ENCODE results near the gene HOGA1.
A peak's percentile ranks its signal among the peaks of the same experiment; 100 is the strongest.
"Not testable (repeated sequence)": the region's sequence is repeated elsewhere in the genome, so short reads cannot be mapped to it uniquely, and the experiment has no call there.

Gene HOGA1

DNA sequence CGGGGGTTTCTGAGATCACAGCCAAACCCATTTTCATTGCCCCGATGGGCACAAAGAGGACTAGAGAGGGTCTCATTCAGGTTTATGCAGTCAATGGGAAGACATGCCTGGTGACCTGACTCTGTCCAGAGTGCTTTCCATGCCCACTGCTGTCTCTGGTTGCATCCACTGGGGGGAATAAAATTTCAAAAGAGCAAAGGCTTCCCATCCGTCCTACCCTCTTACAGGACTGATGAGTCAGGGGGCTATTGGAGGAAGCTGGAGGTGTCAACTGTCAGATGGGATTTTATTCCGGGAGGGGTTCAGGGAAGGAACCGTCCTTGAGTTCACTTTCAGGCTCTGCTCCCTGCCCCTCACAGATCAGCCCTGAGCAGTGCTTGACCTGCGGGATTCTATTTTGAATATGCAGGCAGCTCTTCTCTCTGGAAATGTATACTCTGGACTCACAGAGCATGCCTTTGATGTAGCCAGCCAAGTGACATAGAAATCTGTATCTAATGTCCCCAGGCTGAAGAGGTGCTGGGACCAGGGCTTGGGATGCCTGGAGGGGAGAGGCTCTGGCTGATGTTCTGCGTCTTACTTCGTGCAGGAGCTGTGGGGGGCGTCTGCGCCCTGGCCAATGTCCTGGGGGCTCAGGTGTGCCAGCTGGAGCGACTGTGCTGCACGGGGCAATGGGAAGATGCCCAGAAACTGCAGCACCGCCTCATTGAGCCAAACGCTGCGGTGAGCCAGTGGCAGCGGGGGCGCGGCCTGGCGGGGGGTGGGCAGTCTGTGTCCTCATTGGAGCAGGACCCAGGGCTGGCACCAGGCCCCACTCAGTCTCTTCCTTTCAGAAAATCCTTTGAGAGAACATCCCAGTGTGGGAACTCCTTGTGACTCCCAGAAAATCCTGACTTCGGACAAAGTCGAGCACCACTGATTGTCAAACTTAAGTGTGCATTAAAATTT lies 17.4 kb downstream of the HOGA1 start:
- FAIRE-seq, result no peak

DNA sequence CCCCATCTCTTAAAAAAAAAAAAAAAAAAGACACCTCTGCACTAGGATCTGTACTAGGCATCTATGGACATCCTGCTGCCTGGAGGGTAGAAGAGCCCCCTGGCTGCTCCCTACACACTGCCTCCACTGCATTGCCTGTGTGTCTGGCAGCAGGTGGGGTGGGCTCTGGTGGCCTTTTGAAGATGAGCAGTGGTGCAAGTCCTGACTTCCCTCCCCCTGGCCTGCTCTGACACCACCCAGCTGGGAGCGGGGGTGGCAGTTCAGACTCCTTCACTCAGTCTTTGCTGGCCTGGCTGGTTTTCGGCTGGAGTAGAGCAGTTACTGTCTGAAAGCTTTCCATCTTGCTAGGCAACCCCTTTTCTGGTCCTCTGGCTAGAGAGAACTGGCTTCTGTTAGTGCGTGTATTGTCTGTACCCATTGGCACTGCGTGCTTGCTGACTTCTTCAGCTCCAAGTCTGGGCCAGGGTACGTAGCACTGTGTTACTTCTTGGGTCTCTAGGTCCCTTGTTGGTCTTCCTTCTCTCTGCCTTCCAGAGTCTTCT lies 23.0 kb downstream of the HOGA1 start:
- DNase-seq (ENCODE audit: extremely low spot score, insufficient read length, low read depth), result no peak
- no peak for FAIRE-seq

More for the DNA sequence above, 17.4 kb downstream of the HOGA1 start:
- DNase-seq (ENCODE audit: extremely low spot score, insufficient read length, low read depth), result no peak

DNA sequence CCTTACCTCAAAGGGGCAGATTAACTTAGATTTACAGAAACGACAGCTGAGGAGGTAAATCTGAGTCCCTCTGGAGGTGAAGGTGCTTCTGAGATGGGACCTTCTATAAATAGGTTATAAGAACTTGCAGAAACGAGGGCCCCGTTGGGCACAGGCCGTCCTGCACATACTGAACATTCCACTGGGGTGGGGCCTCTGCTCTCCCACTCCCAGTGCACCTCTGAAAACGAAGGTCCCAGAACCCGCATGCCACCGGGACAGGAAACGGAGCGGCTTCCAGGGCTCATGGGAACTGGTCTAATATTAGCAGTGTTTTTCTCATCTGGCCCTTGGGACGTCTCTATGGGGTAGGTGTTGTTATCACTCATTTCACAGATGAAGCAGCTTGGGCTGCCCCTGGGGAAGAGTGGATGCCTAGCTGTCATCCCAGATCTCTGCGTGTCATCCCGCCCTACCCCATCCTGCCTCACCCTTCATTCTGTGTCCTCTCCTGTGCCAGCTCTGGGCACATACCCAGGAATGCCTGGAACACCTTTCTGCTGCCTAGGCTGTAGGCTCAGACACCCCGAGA lies 24.9 kb downstream of the HOGA1 start:
- DNase-seq (ENCODE audit: extremely low spot score, insufficient read length, low read depth) (no peak), FAIRE-seq (no peak)

DNA sequence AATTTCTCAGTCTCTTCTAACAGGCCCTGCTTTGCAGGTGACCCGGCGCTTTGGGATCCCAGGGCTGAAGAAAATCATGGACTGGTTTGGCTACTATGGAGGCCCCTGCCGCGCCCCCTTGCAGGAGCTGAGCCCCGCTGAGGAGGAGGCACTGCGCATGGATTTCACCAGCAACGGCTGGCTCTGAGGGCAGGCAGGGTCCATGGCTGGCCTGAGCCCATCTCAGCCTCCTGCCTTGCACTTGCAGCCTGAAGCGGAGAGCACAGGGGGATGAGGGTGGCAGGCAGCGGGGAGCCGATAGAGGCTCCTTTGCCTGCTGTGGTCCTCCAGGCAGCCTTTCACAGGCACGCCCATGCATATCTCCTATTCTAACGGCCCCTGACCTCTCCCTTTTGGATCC lies 27.3 kb downstream of the HOGA1 start:
- FAIRE-seq (no peak), DNase-seq (ENCODE audit: extremely low spot score, insufficient read length, low read depth) (no peak)

DNA sequence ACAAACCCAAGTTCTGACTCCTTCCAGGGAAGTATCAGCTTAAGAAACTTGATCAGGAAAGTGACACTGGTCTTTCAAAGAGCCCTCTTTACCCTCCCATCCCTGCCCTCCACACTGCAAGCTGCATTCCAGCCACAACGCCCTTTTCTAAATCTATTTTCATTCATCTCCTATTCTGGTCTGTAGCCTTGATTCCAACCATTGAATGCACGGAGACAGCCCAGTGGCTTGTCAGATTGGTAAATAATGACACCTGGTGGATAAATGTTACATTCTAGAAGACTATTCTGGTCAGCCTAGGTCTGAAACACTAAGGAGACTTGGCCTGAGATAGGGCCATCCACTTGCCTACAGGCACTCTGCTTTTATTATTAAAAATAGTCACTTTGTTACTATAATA lies 28.2 kb downstream of the HOGA1 start:
- FAIRE-seq, result peak; percentile 65
- DNase-seq (ENCODE audit: extremely low spot score, insufficient read length, low read depth), result no peak

DNA sequence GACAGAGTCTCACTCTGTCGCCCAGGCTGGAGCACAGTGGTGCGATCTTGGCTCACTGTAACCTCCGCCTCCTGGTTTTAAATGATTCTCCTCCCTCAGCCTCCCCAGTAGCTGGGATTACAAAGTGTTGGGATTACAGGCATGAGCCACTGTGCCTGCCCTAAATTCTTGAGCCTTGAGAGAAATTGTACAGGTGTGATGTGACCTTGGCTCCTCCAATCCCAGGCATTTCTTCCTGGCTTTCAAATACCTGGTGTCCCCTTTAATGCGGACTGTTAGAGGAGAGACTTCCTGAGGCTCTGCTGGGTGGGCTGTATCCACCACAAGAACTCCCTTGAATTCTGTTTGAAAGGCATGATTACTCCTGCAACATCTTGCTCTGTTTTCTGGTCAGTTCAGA lies 34.1 kb downstream of the HOGA1 start:
- no peak for DNase-seq (ENCODE audit: extremely low spot score, insufficient read length, low read depth)
- FAIRE-seq, result no peak

DNA sequence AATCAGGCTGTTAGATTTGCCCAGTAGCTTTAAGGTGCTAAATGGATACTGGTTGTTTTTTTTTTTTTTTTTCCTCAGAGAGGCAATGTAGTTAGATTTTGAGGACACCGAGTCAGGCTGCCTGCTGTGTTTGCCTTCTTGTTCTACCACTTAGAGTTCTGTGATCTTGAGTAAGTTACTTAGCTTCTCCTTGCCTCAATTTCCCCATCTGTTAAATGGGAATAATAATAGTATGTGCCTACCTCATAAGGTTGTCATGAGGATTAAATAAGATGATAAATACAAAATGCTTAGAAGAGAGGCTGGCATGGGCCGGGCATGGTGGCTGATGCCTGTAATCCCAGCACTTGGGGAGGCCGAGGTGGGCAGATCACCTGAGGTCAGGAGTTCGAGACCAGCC lies 34.5 kb downstream of the HOGA1 start:
- no peak for FAIRE-seq
- no peak for DNase-seq (ENCODE audit: extremely low spot score, insufficient read length, low read depth)

DNA sequence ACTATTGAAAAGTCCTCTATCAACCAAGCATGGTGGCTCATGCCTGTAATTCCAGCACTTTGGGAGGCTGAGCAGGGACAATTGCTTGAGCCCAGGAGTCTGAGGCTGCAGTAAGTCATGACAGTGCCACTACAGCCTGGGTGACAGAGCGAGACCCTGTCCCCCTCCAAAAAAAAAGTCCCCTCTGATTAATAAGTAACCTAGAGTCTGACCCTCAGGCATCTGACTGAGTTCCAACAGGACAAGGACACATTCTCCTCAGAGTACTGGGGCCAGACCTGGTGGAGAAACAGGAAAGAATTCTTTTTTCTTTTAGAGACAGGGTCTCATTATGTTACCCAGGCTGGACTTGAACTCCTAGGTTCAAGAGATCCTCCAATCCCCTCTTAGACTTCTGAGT lies 39.1 kb downstream of the HOGA1 start:
- no peak for DNase-seq (ENCODE audit: extremely low spot score, insufficient read length, low read depth)
- no peak for FAIRE-seq

DNA sequence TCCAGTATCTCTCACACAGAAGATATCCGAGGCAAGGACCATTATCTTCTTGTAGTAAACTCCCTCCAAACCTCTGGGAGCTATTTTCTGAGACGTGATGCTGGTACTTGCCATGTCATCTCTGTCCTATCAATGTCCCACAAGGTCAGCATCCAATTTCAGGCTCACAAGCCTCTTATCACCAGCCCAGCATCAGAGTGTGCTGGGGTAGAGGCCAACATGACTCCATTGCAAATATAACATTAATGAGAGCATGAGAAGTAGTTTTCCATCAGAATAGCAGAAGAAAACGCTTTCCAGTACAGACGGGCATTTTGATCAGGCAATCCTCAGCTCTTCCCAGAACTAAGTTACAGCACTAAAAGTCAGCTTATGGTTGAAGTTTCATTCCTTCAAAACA lies 43.5 kb downstream of the HOGA1 start:
- DNase-seq (ENCODE audit: extremely low spot score, insufficient read length, low read depth), result no peak

DNA sequence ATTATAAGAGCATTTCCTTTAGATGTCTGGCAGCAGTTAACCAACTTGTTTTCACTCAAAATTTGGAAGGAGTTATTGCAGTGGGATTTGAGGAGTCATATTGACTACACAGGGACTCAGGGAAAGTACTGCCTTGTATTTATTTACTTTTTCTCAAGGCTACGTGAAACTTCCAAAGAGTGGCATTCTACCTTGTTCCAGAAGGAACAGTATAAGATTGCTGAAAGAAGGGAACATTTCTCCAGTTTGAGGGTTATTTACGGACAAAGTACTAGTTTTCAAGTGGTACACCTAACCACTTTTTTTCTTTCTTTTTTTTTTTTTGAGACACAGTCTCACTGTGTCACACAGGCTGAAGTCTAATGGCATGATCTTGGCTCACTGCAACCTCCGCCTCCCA lies 44.0 kb downstream of the HOGA1 start:
- FAIRE-seq, result no peak

More for the DNA sequence above, 43.5 kb downstream of the HOGA1 start:
- FAIRE-seq, result no peak

DNA sequence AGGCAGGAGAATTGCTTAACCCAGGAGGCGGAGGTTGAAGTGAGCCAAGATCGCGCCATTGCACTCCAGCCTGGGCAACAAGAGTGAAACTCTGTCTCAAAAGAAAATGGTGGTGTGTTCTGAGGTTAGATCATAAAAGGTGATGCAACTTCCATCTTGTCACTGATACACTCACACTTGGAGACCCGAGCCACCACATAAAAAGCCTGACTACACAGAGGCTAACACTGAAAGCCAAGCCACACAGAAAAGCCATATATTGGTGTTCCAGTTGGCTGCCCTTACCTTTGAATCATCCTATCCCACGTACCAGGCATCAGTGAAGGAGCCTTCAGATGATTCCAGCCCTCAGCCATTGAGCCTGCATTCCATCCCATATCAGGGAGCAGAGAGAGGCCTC lies 45.1 kb downstream of the HOGA1 start:
- DNase-seq (ENCODE audit: extremely low spot score, insufficient read length, low read depth), result no peak
- no peak for FAIRE-seq

More for the DNA sequence above, 44.0 kb downstream of the HOGA1 start:
- DNase-seq (ENCODE audit: extremely low spot score, insufficient read length, low read depth), result no peak

DNA sequence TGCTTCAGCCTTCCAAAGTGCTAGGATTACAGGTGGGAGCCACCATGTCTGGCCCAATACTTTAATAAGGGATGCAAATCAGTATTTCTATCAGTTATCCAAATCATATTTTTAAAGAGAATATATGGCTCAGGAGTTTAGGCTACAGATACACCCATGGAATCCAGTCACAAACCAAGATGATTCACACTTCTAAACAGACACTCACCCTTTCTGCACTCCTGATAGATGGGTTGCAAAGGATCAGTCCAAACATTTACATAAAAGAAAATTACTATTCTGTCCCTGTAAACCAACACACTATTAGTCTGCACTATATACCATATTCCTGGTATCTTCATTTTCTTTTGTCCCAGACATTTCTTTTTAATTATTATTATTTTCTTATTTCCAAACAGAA lies 46.9 kb downstream of the HOGA1 start:
- DNase-seq (ENCODE audit: extremely low spot score, insufficient read length, low read depth) (no peak), FAIRE-seq (no peak)

DNA sequence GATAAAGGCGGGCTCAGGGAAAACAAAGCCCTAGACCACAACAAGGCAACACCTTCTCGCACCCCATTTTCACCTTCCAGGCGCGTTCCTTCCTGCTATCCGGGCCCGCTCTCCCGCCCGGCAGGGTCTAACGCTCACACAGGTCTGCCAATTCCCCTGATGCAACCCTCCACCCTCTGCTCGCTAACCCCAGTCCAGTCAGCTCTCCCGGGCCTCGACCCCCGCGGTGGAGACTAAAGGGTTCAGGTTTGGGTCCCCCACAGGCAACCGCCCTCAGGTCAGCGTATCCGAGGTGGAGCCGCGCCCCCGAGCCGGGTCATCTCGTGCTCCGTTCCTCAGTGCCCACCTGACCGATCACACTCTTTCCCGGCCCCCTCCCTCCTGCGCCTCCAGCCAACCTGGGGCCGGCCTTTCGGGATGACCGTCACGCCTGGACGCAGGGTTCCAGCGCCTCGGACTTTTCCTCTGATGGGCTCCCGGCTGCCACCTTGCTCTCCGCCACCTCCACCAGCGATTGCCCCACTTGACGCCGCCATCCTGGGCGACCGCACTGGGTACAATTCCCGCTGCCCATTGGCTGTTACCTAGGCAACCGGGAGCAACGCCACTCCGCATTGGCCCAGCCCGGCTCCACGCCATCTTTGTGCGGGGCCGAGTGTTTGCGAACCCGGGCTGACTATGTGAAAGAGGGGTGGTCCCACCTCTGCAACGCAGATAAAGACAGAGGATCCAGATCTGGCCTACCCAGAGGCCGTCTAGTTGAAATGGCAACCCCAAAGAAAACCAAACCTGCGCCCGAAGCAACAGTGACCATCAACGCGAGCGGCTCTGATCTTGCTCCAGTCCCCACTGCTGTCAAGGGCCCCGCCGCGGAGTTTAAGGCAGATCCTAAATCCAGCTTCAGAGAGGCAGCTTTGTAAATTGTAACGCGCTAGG lies 49.0 kb downstream of the HOGA1 start, which contains the start of gene MORN4:
Gene MORN4, minus strand, starts transcription at position 552 of the 936 bp plus-strand sequence. CDS start 13,847 bp downstream, outside the sequence.
- peak; percentile 80 for FAIRE-seq
- peak; percentile 85 for DNase-seq (ENCODE audit: extremely low spot score, insufficient read length, low read depth)

DNA sequence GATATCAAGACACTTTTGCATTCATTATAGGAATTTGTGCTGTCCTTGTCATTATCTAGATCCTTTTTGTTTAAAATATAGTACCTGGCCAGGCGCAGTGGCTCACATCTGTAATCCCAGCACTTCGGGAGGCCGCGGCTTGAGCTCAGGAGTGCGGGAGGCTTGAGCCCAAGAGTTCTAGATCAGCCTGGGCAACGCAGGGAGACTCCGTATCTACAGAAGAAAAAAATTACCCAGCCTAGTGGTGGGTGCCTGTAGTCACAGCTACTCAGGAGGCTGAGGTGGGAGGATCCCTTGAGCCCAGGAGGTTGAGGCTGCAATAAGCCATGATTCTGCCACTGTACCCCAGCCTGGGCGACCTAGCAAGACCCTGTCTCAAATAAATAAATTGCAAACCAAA lies 49.7 kb downstream of the HOGA1 start:
- FAIRE-seq, result no peak

DNA sequence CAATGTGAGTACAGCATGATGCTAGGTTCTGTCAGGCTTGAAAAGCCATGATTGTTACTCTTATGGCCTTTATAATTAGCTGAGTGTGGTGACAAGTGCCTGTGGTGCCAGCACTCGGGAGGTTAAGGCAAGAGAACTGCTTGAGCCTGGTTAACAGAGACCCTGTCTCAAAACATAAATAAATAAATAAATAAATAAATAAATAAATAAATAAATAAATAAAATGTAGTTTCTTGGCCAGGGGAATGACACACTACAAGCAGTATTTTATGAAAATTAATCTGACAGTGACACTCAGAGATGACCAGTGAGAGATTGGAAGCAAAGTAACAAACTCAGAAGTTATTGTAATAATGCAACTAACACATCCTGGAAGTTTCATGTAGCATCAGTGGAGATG lies 51.4 kb downstream of the HOGA1 start:
- no peak for DNase-seq (ENCODE audit: extremely low spot score, insufficient read length, low read depth)
- no peak for FAIRE-seq

More for the DNA sequence above, 49.7 kb downstream of the HOGA1 start:
- no peak for DNase-seq (ENCODE audit: extremely low spot score, insufficient read length, low read depth)

DNA sequence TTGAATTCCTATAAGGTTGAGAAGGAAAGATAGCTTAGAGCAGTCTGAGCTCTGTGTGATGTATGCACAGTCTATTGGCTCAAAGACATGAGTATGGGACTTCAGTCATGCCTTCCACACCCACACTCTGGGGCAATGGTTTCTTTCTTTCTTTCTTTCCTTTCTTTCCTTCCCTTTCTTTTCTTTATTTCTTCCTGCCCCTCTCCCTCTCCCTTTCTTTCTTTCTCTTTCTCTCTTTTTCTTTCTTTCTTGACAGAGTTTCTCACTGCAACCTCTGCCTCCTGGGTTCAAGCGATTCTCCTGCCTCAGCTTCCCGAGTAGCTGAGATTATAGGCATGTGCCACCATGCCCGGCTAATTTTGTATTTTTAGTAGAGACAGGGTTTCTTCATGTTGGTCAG lies 54.9 kb downstream of the HOGA1 start:
- not testable (repeated sequence) for DNase-seq (ENCODE audit: extremely low spot score, insufficient read length, low read depth); FAIRE-seq

DNA sequence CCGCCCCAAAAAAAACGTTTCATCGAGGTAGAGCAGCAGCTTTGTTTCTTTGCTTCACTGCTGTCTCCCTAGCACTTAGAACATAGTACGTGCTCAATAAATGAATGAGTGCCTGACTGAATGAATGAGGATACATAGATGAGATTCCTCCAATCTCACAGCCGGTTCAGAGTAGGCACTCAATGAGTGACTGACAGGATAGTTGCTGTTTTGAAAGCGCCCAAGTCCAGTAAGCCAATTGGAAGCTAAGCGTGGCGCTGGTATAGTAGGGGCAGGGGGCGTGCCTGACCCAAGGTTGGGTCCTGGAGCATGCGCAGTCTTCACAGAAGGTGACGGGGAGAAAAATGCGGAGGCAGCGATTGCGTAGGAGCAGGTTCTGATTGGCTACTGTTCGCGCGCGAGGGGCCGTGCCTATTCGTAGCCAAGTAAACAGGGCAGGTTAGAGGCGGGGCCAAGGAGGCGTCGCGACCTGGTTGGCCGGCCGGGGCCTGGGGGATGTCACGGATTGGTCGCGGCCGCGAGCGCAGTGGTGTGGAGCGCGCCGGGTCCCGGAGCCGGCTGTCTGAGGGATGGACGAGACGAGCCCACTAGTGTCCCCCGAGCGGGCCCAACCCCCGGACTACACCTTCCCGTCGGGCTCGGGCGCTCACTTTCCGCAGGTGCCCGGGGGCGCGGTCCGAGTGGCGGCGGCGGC lies 56.1 kb downstream of the HOGA1 start, which contains the start of gene PI4K2A:
Gene PI4K2A, plus strand, starts transcription at position 498 of the 694 bp plus-strand sequence. Its CDS starts 72 bp downstream, at position 570.
- DNase-seq (ENCODE audit: extremely low spot score, insufficient read length, low read depth) (peak; percentile 97), FAIRE-seq (peak; percentile 100)

DNA sequence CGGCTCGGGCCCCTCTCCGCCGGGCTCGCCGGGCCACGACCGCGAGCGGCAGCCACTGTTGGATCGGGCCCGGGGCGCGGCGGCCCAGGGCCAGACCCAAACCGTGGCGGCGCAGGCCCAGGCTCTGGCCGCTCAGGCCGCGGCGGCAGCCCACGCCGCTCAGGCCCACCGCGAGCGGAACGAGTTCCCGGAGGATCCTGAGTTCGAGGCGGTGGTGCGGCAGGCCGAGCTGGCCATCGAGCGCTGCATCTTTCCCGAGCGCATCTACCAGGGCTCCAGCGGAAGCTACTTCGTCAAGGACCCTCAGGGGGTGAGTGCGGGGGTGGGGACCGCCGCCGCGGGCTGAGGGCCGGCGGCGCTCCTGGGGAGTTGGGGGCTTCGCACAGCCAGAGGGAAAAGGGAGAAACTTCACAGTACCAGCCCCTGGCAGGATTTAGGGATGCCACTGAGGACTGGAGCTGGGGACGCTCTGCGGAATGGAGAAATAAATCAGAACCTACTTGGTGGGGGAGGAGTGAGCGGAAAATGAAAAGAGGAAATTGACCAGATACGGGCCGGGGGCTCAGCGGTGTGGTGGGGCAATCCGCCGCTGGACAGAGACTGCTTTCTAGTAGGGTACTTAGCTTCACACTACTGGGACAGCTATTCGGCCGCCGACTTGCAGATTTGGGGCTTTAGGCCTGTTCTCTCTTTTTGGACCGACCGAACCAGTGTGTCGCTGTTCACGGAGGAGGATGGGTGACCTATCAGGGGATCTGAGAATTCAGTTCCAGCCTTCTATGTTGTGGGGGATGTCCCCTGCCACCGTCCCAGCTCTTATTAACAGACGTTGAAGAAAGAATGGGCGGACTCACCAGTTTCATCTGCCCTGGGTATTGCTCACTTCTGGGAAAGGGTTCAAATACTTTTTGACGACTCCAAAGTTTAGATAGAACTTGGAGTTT lies 57.0 kb downstream of the HOGA1 start:
- peak; percentile 62 for FAIRE-seq

More for the DNA sequence above, 57.0 kb downstream of the HOGA1 start:
- DNase-seq (ENCODE audit: extremely low spot score, insufficient read length, low read depth), result no peak
